ENCODE measurements around the gene GRAP2.
A peak's percentile ranks its signal among the peaks of the same experiment; 100 is the strongest.
"Not testable (repeated sequence)": the region's sequence is repeated elsewhere in the genome, so short reads cannot be mapped to it uniquely, and the experiment has no call there.

The GRAP2 gene

GRCh38 chr22:39947220-39948216 lies 46.6 kb downstream of the GRAP2 start:
- no peak for DNase-seq

GRCh38 chr22:39949964-39950737 lies 49.3 kb downstream of the GRAP2 start:
- no peak for DNase-seq

- not testable (repeated sequence) for DNase-seq
Measured at GRCh38 chr22:39951603-39952293, 50.9 kb downstream of the GRAP2 start.

GRCh38 chr22:39952347-39952746 lies 51.5 kb downstream of the GRAP2 start:
- DNase-seq: no peak

- no peak for DNase-seq
Measured at GRCh38 chr22:39953101-39953500, 52.2 kb downstream of the GRAP2 start.

GRCh38 chr22:39954584-39955055 lies 53.7 kb downstream of the GRAP2 start:
- DNase-seq: no peak

GRCh38 chr22:39955675-39956074 lies 54.8 kb downstream of the GRAP2 start:
- DNase-seq: no peak

GRCh38 chr22:39956932-39957664 lies 56.2 kb downstream of the GRAP2 start:
- DNase-seq: no peak

- no peak for DNase-seq
Measured at GRCh38 chr22:39958009-39958711, 57.3 kb downstream of the GRAP2 start.

GRCh38 chr22:39958949-39959639 lies 58.2 kb downstream of the GRAP2 start:
- no peak for DNase-seq

GRCh38 chr22:39959640-39960447 lies 59.0 kb downstream of the GRAP2 start, which contains the start of gene TMA7B:
Gene TMA7B (plus strand): TSS chr22:39960397. CDS start chr22:39964375, 3,978 bp downstream.
- peak; percentile 32 to 34 for DNase-seq

- DNase-seq: peak; percentile 55 to 60
Measured at GRCh38 chr22:39960791-39961746, 60.2 kb downstream of the GRAP2 start.

GRCh38 chr22:39962071-39962470 lies 61.2 kb downstream of the GRAP2 start:
- DNase-seq: no peak

GRCh38 chr22:39965748-39966147 lies 64.9 kb downstream of the GRAP2 start:
- DNase-seq: no peak

- no peak for DNase-seq
Measured at GRCh38 chr22:39966470-39966869, 65.6 kb downstream of the GRAP2 start.

- no peak for DNase-seq
Measured at GRCh38 chr22:39967103-39967829, 66.4 kb downstream of the GRAP2 start.

GRCh38 chr22:39967996-39968972 lies 67.4 kb downstream of the GRAP2 start:
- DNase-seq: no peak
